ES-I3 (cell line): Measurements from ENCODE around the gene MXRA8.
"Not testable (repeated sequence)": the region's sequence is repeated elsewhere in the genome, so short reads cannot be mapped to it uniquely, and the experiment has no call there.

Experiments
- H3K36me3 ChIP-seq: 2 replicates; pipeline ENCODE4 v1.6.1; 2013; ENCODE audit warnings: mild to moderate bottlenecking, low read length, control low read depth, moderate library complexity; ENCODE audit not compliant: insufficient read depth
- H3K4me1 ChIP-seq: 2 replicates; pipeline ENCODE4 v1.6.1; 2013; ENCODE audit warnings: mild to moderate bottlenecking, control low read depth, low read length; ENCODE audit not compliant: insufficient read depth
- H3K9ac ChIP-seq: 2 replicates; pipeline ENCODE4 v1.6.1; 2013; ENCODE audit warnings: low read depth, mild to moderate bottlenecking, low read length, moderate library complexity
- H3K9me3 ChIP-seq: 2 replicates; pipeline ENCODE4 v1.6.1; 2013; ENCODE audit warnings: mild to moderate bottlenecking, low read length, moderate library complexity; ENCODE audit not compliant: control insufficient read depth, insufficient read depth

MXRA8 gene

DNA sequence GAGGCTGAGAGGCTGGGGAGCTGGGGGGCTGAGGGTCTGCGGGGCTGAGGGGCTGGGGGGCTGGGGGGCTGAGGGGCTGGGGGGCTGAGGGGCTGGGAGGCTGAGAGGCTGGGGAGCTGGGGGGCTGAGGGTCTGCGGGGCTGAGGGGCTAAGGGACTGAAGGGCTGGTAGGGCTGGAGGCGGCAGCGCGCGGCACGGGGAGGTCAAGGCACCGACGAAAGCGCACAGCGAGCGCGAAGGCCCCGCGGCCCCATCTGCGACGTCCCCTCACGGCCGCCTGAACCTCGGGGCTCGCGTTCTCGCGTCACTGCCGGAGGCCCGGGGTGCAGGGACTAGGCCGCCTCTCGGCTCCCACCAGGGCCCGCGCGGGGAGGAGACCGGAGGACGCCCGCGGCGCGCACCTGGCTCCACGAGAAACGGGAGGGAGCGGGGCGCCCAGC lies 34.3 kb downstream of the MXRA8 start:
- H3K9me3 ChIP-seq, result no peaks in the 10 kb centered on the region
- H3K4me1 ChIP-seq, result 0 out of 2 replicates have a peak, but pooled peaks cover 5% of the 10 kb centered on the region
- H3K9ac ChIP-seq, result peak overlapping the region; percentile 94
- no peaks in the 10 kb centered on the region for H3K36me3 ChIP-seq

DNA sequence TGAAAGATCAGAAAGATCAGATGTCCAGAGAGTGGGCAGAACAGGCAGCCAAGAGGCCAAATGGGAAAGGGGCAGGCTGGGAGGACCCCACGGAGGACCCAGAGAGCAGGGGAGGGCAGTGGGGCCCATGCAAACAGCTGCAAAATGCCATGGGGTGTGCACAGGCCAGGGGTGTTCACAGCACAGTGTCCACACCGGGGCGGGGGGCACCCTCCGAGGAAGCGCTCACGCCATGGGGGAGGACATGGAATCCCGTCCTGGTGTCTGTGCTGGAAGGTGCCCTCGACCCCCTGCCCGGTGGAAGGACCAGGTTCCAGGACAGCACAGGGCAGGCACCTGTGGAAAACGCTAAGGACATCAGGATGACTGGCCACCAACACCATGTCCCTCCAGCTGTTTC lies 35.4 kb downstream of the MXRA8 start:
- H3K4me1 ChIP-seq, result peaks cover 10% of the 10 kb centered on the region; the same call in 1 of the 2 replicates
- H3K9me3 ChIP-seq, result no peaks in the 10 kb centered on the region
- no peak overlapping the region for H3K9ac ChIP-seq
- H3K36me3 ChIP-seq, result no peaks in the 10 kb centered on the region

DNA sequence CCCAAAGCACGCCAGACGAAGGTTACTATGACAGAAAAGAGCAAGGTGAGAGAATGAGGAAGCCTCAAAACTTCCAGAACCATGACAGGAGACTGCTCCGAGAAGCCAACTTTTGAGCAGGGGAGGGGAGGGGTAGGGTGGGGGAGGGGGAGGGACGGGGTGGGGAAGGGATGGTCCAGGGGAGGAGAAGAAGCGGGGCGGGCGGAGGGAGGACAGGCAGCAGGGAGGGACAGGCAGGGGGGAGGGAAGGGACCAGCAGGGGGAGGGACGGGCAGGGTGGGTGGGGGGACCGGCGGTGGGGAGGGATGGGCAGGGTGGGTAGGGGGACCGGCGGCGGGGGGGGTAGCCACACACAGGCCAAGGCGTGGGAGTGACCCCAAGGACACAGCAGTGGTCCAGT lies 35.9 kb downstream of the MXRA8 start:
- H3K9ac ChIP-seq, result no peak overlapping the region
- 0 out of 2 replicates have a peak, but pooled peaks cover 3% of the 10 kb centered on the region for H3K36me3 ChIP-seq
- no peaks in the 10 kb centered on the region for H3K9me3 ChIP-seq
- H3K4me1 ChIP-seq, result peaks cover 10% of the 10 kb centered on the region; the same call in 1 of the 2 replicates

DNA sequence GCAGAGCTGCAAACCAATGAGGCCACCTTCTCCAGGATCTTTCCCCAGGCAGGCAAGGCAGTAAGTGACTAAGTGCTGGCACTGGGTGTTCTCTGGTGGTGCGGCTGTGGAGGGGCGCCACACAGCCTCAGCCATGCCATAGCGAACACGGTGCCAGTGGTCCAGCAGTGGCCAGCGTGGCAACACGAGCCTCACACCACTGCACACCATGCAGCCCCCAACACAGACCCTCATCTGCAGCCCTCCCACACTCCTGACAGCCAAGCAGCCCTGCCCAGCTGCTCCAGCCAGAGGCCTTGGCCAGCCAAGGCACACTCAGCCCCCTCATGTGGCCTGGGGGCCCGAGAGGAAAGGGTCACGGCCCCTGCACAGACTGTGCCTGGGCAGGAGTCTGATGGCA lies 36.9 kb downstream of the MXRA8 start:
- 0 out of 2 replicates have a peak, but pooled peaks cover 4% of the 10 kb centered on the region for H3K36me3 ChIP-seq
- H3K9me3 ChIP-seq, result no peaks in the 10 kb centered on the region
- H3K9ac ChIP-seq, result no peak overlapping the region
- peaks cover 10% of the 10 kb centered on the region; the same call in 1 of the 2 replicates for H3K4me1 ChIP-seq

DNA sequence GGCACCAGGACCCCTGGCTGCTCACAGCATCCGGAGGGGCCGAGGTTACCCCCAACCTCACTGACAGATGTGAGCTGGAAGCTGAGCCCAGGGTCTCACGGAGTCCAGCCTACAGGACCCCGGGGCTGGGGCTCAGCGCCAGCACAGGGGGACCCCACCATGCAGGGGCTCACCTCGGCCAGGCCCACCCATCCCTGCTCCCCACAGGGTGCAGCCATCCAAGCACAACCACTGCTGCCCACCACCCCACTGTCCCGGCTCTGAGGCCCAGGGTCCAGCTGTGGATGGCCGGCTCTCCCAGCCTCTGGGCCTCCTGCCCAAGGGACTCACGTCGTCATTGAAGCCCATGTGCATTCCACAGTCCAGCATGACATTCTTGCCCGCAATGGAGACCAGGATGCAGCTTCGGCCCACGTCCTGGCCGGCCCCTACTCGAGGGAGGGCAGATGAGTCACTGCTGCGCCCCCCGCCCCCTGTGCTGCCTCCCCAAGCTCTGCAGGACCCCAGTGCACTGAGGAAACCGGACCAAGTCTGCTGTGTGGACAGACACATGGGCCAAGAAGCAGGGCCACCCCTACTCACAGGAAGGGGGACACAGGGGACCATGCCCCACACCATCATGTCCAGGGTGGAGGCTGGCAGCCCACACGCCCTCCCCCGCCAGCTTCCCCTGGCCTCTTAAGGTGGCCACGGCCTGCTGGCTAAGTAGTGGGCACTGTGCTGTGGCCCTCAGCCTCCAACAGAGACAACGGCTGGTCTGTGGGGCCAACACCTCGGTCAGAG lies 37.5 kb downstream of the MXRA8 start:
- Histone ChIP-seq H3K9me3 (no peaks in the 10 kb centered on the region), H3K4me1 (peaks cover 12% of the 10 kb centered on the region), H3K9ac (no peak overlapping the region), H3K36me3 (0 out of 2 replicates have a peak, but pooled peaks cover 4% of the 10 kb centered on the region)

DNA sequence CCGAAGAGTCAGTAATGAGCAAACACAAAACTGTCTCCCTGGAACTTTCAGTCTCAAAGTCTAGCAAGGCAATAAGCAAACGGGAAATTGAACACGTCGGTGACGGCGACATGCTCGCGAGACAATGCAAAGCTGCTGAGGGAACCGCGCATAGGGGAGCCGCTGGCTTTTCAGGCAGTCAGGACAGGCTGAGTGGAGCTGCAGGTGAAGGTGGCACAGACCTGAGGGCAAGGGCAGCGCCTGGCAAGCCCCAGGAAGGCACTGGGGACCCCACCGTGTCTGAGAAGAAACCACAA lies 38.8 kb downstream of the MXRA8 start:
- 0 out of 2 replicates have a peak, but pooled peaks cover 4% of the 10 kb centered on the region for H3K36me3 ChIP-seq
- H3K4me1 ChIP-seq, result peaks cover 19% of the 10 kb centered on the region
- H3K9me3 ChIP-seq, result no peaks in the 10 kb centered on the region
- no peak overlapping the region for H3K9ac ChIP-seq

DNA sequence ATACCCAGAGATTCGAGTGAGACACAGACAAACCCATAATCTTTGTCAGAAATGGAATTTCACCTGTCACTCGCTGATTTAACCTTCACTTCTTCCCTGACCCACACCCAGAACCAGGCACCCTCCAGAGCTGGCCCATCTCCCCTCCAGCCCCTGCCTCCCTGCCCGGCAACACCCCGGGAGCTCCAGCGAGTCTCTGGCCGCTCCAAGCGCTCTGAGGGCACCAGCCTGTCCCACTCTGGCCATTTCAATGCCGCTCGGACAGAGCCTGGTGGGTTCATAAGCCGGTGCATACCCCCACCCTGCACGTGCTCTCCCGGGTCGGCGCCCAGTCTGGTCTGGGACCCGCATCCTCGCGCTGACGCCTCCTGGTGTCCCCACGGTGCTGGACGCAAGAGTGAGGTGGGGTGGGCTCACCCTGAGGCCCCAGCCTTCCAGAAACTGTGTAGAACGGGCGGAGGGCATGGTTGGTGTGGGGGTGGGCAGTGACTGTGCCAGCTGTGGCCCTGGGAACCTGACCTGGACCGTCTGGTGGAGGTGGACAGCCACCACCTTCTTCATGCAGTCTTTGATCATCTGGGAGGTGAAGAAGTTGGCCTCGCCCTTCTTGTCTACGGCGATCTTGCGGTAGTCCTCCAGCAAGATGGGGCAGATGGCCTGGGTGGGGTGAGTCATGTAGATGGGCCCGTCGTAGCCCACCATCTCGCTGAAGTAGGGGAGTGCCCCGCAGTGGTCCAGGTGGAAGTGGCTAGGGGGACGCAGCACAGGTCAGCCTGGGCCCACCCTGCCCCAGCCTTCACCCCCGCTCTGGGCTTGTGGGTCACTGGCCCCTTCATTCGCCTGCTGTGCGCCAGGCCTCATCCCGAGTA lies 39.3 kb downstream of the MXRA8 start:
- no peaks in the 10 kb centered on the region for H3K9me3 ChIP-seq
- no peak overlapping the region for H3K9ac ChIP-seq
- H3K36me3 ChIP-seq, result 0 out of 2 replicates have a peak, but pooled peaks cover 4% of the 10 kb centered on the region
- H3K4me1 ChIP-seq, result peaks cover 19% of the 10 kb centered on the region

DNA sequence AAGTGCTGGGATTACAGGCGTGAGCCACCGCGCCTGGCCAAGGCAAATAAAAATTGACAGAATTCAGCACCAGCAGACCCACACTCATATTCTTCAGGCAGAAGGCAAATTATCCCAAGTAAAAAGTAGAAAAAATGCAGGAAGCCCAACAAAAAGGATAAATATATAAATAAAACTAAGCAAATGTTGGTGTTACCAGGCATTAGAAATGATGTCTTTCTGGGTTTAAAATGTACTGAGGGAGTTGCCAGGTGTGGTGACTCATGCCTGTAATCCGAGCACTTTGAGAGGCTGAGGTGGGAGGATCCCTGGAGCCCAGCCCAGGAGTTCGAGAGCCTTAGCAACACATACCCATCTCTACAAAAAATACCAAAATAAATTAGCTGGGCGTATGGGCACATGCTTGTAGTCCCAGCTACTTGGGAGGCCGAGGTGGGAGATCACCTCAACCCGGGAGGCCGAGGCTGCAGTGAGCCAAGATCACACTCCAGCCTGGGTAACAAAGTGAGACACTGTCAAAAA lies 40.2 kb downstream of the MXRA8 start:
- peaks cover 14% of the 10 kb centered on the region for H3K4me1 ChIP-seq
- H3K36me3 ChIP-seq, result 0 out of 2 replicates have a peak, but pooled peaks cover 4% of the 10 kb centered on the region
- no peak overlapping the region for H3K9ac ChIP-seq
- no peaks in the 10 kb centered on the region for H3K9me3 ChIP-seq

DNA sequence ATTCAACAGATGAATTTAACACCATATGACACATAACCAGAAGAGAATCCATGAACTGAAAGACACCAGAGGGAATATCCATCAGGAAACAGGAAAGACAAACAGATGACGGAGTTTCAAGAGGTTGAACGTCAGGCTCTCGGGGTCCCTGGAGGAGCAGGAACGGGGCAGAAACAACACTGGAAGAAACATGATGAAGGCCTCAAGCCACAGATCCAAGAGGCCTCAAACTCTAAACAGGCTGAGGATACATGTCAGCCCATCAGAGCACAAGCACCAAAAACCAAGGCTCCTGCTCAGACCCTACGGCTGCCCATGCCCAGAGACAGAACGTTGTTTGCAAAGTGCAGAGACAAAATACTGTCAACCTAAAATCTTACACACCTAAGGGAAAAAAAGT lies 40.9 kb downstream of the MXRA8 start:
- no peaks in the 10 kb centered on the region for H3K9me3 ChIP-seq
- H3K36me3 ChIP-seq, result 0 out of 2 replicates have a peak, but pooled peaks cover 4% of the 10 kb centered on the region

DNA sequence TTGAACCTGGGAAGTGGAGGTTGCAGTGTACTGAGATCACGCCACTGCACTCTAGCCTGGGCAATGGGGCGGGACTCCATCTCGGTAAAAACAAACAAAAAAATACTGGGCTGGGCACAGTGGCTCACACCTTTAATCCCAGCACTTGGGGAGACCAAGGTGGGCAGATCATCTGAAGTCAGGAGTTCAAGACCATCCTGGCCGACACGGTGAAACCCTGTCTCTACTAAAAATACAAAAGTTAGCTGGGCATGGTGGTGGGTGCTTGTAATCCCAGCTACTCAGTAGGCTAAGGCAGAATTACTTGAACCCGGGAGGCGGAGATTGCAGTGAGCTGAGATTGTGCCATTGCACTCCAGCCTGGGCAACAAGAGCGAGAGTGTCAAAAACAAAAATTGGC lies 42.2 kb downstream of the MXRA8 start:
- H3K9ac ChIP-seq, H3K9me3 ChIP-seq: not testable (repeated sequence)
- H3K4me1 ChIP-seq, result peaks cover 14% of the 10 kb centered on the region
- H3K36me3 ChIP-seq, result peaks cover 11% of the 10 kb centered on the region; the same call in 1 of the 2 replicates

More for the DNA sequence above, 40.9 kb downstream of the MXRA8 start:
- Histone ChIP-seq H3K9ac (no peak overlapping the region), H3K4me1 (peaks cover 14% of the 10 kb centered on the region)

DNA sequence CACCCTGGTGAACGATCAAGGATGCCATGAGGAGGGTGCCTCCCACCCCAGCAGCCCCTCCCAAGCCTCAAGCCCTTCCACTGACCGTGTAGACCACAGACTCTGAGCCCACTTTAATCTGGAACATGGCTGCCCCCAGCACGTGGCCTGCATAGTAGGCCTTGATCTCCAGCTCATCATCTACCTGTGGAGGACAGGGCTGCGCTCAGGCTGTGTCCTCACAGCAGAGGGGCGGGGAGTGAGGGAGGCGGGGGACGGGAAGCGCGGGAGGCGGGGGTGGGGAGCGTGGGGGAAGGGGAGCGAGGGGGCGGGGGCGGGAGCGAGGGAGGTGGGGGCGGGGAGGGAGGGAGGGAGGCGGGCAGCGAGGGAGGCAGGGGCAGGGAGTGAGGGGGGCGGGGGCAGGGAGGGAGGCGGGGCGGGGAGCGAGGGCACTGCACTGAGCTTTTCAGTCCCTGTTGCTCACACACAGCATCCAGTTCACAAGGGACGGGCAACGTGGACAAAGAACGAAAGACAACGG lies 42.9 kb downstream of the MXRA8 start:
- Histone ChIP-seq H3K9ac (no peak overlapping the region), H3K4me1 (peaks cover 14% of the 10 kb centered on the region)

DNA sequence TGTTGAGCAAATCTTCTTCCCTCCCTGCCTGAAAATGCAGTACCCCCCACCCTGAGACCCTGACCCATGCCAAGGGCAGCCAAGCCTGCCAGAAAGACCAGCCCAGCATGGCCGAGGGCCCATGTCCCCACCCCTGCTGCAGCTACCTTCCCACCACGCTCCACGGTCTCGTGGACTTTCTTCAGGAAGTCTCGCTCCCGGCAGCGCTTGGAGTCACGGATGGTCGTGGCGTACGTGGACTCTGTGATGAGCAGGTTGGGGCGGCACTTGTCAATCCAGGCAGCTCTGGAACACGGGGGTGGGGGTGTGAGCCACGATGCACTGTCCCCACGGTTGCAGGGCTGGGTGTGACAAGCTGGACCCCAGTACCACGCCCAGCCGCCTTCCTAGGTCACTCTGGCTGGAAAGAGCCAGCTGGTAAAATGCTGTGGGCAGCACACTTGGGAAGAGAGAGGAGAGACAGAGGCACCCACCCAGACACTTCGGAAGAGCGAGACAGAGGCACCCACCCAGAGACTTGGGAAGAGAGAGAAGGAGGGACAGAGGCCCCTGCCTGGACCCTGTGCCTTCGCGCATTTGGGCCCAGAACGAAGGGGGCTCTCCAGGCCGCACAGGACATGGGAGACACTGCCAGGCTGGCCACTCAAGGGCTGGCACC lies 43.5 kb downstream of the MXRA8 start:
- Histone ChIP-seq H3K36me3 (peaks cover 14% of the 10 kb centered on the region; the same call in 1 of the 2 replicates), H3K4me1 (peaks cover 14% of the 10 kb centered on the region), H3K9ac (no peak overlapping the region), H3K9me3 (no peaks in the 10 kb centered on the region)

More for the DNA sequence above, 42.9 kb downstream of the MXRA8 start:
- no peaks in the 10 kb centered on the region for H3K9me3 ChIP-seq
- H3K36me3 ChIP-seq, result peaks cover 14% of the 10 kb centered on the region; the same call in 1 of the 2 replicates

DNA sequence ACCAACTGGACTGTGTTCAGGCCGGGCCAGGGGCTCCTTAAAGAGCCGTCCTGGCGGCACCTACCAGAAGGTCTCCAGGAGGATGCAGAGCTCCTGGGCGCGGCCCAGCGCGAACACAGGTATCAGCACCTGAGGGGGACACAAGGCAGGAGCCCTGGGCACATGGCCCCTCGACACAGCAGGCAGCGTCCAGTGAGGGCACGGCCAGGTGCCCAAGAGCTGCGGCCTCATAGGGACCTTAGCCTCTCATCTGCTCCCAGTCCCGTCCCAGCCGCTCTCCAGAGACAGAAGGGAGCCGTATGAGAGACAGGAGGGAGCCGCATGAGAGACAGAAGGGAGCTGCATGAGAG lies 44.1 kb downstream of the MXRA8 start:
- H3K4me1 ChIP-seq, result peaks cover 14% of the 10 kb centered on the region
- H3K9ac ChIP-seq, result no peak overlapping the region
- peaks cover 14% of the 10 kb centered on the region; the same call in 1 of the 2 replicates for H3K36me3 ChIP-seq
- no peaks in the 10 kb centered on the region for H3K9me3 ChIP-seq
